ENCODE measurements around the gene SLC15A3. TPM values are rescaled to one million over a fixed set of nuclear protein-coding genes. Genes with fewer than 3 reads are reported as not detected.

The SLC15A3 gene
- total and polyA plus RNA-seq, 2 experiments from 2014 or later = 14.2 to 15.8 TPM

GRCh38 chr11:60982184-60982583 is 30.2 kb upstream of the SLC15A3 start:
- Mint-ChIP-seq H3K27me3 (ENCODE audit: insufficient read depth, low read depth, poor library complexity) (peaks cover 5% of the 10 kb centered on the region), H3K4me3 (no peak overlapping the region), H3K4me1 (no peaks in the 10 kb centered on the region), H3K27ac (no peak overlapping the region), H3K9me3 (no peaks in the 10 kb centered on the region), H3K36me3 (ENCODE audit: low read depth) (no peaks in the 10 kb centered on the region)
- H3K27me3 ChIP-seq (ENCODE audit: insufficient read depth) = no peaks in the 10 kb centered on the region
- H3K27ac ChIP-seq (ENCODE audit: low read depth) = no peak overlapping the region
- DNase-seq (ENCODE audit: low spot score) (no peak), ATAC-seq (no peak)
- no peaks in the 10 kb centered on the region for H4K20me1 ChIP-seq (replicated peaks; ENCODE audit: insufficient read depth)
- no peaks in the 10 kb centered on the region for H3K4me1 ChIP-seq (ENCODE audit: insufficient read depth)
- no peak overlapping the region for H3K4me2 ChIP-seq
- no peaks in the 10 kb centered on the region for H3F3A ChIP-seq (replicated peaks; ENCODE audit: low read depth)
- no peak overlapping the region for H2AFZ ChIP-seq
- H3K9me2 ChIP-seq (ENCODE audit: insufficient read depth) = no peaks in the 10 kb centered on the region
- H3K36me3 ChIP-seq (ENCODE audit: insufficient read depth) = no peaks in the 10 kb centered on the region
- TF ChIP-seq ETS1 (IDR thresholded peaks at IDR 0.05) (no peak), POLR2AphosphoS5 (IDR thresholded peaks at IDR 0.05; ENCODE audit: low read depth) (no peak), ZNF114 (CRISPR knock-in tag; IDR thresholded peaks at IDR 0.05) (no peak), EZH2 (IDR thresholded peaks at IDR 0.05; ENCODE audit: low read depth, unreplicated experiment) (no peak), JUNB (IDR thresholded peaks at IDR 0.05; ENCODE audit: unreplicated experiment) (no peak), EZH2phosphoT487 (IDR thresholded peaks at IDR 0.05; ENCODE audit: unreplicated experiment) (no peak), CTCF (conservative IDR thresholded peaks at IDR 0.05; ENCODE audit: low read depth in 2 of 2) (no peak), STAT1 (IDR thresholded peaks at IDR 0.05; ENCODE audit: unreplicated experiment) (no peak), REST (IDR thresholded peaks at IDR 0.05; ENCODE audit: unreplicated experiment) (no peak), ZNF331 (CRISPR knock-in tag; IDR thresholded peaks at IDR 0.05; ENCODE audit: low read depth) (no peak), CREB1 (CRISPR knock-in tag; IDR thresholded peaks at IDR 0.05; ENCODE audit: low read depth) (no peak), NANOG (IDR thresholded peaks at IDR 0.05; ENCODE audit: borderline replicate concordance) (no peak), ZNF462 (CRISPR knock-in tag; IDR thresholded peaks at IDR 0.05) (no peak)
- no peaks in the 10 kb centered on the region for H3K79me2 ChIP-seq (replicated peaks; ENCODE audit: insufficient read depth)
- no peak overlapping the region for H3K4me3 ChIP-seq
